PC-3 (cell line): Measurements from ENCODE around the gene AMPD2.

Source experiments
- CTCF ChIP-seq: fragments of 300-600 bp; sonication (generic); conservative IDR thresholded peaks from 2 replicates; pipeline ENCODE4 v1.5.1; 2017; ENCODE audit warnings: antibody characterized with exemption, low read depth, mild to moderate bottlenecking, low read length
- EZH2phosphoT487 ChIP-seq: fragments of 300-600 bp; sonication (generic); IDR thresholded peaks from 2 replicates; pipeline ENCODE4 v1.6.1; 2018; ENCODE audit warnings: mild to moderate bottlenecking, antibody characterized with exemption, low read length, borderline replicate concordance

DNA sequence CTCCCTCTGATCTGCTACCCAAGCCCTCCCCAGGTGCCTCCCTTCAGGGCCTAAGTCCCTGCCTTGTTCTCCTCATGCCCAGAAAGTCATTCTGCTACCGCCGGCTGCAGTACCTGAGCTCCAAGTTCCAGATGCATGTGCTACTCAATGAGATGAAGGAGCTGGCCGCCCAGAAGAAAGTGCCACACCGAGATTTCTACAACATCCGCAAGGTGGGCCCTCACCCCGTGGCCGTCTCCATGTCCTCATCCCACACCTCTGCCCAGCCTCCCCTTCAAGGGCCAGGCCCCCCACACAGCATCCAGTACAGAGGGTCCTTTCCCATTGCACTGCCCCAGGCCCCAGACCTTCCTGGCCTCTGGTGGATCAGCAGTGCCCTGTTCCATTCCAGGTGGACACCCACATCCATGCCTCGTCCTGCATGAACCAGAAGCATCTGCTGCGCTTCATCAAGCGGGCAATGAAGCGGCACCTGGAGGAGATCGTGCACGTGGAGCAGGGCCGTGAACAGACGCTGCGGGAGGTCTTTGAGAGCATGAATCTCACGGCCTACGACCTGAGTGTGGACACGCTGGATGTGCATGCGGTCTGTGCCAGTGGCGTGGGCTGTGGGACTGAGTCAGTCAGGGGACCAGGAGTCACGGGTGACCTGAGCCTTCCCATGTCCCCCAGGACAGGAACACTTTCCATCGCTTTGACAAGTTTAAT is 8.2 kb downstream of the AMPD2 start:
- TF ChIP-seq EZH2phosphoT487 (no peak), CTCF (no peak)
